ENCODE data around the gene CYB561D1. TPM values are rescaled to one million over a fixed set of nuclear protein-coding genes. Genes with fewer than 3 reads are reported as not detected.

CYB561D1 gene
- total and polyA plus RNA-seq, 2 of the 13 experiments (the other 11 are each of a cell fraction or from before 2014, with no cell fraction given), result 3.9 to 4.1 TPM

DNA sequence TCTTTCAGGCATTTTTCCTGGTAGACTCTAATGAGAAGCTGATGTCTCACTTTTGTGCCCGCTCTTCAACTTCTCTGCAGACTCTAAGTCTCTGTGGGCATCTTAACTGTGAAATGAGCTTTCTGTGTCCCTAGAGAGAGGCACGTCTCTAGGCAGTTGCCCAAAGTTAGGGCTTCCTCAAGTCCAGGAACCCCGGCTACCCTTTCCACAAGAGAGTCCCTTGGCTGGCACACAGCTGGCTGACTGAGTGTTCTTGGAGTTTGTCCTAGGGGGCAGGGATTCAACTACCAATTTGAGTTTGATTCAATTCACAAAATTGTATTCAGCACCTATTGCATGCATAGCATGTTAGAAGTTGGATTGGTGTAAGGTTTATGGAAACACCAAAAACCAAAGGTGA, 47.2 kb downstream of the CYB561D1 start (continued):
- TF ChIP-seq, protein P1, sequence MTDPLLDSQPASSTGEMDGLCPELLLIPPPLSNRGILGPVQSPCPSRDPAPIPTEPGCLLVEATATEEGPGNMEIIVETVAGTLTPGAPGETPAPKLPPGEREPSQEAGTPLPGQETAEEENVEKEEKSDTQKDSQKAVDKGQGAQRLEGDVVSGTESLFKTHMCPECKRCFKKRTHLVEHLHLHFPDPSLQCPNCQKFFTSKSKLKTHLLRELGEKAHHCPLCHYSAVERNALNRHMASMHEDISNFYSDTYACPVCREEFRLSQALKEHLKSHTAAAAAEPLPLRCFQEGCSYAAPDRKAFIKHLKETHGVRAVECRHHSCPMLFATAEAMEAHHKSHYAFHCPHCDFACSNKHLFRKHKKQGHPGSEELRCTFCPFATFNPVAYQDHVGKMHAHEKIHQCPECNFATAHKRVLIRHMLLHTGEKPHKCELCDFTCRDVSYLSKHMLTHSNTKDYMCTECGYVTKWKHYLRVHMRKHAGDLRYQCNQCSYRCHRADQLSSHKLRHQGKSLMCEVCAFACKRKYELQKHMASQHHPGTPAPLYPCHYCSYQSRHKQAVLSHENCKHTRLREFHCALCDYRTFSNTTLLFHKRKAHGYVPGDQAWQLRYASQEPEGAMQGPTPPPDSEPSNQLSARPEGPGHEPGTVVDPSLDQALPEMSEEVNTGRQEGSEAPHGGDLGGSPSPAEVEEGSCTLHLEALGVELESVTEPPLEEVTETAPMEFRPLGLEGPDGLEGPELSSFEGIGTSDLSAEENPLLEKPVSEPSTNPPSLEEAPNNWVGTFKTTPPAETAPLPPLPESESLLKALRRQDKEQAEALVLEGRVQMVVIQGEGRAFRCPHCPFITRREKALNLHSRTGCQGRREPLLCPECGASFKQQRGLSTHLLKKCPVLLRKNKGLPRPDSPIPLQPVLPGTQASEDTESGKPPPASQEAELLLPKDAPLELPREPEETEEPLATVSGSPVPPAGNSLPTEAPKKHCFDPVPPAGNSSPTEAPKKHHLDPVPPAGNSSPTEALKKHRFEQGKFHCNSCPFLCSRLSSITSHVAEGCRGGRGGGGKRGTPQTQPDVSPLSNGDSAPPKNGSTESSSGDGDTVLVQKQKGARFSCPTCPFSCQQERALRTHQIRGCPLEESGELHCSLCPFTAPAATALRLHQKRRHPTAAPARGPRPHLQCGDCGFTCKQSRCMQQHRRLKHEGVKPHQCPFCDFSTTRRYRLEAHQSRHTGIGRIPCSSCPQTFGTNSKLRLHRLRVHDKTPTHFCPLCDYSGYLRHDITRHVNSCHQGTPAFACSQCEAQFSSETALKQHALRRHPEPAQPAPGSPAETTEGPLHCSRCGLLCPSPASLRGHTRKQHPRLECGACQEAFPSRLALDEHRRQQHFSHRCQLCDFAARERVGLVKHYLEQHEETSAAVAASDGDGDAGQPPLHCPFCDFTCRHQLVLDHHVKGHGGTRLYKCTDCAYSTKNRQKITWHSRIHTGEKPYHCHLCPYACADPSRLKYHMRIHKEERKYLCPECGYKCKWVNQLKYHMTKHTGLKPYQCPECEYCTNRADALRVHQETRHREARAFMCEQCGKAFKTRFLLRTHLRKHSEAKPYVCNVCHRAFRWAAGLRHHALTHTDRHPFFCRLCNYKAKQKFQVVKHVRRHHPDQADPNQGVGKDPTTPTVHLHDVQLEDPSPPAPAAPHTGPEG (CRISPR knock-in tag; IDR thresholded peaks at IDR 0.05), result no peak
- TF ChIP-seq RBM39 (IDR thresholded peaks at IDR 0.05; ENCODE audit: low read depth, low read length, poor library complexity, severe bottlenecking), result no peak
- TF ChIP-seq ERF (CRISPR knock-in tag; IDR thresholded peaks at IDR 0.05), result no peak

DNA sequence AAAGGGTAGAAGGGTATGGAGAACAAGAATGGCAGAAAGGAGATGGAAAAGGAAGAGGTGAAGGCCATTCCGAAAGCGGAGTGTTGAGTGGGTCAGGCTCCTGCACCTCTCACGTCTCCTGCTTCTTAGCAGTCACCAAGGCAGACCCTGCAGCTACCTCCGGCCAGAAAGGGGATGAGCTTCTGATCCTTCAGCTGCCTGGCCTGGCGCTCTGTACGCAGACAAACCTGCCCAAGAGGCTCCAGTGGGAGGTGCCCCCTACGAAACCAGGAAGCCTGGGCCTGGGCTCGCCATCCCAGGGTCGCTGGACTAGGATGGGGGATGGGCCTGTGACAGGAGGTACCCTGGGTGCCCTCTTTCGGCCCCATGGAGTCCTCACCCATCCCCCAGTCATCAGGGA, 48.8 kb downstream of the CYB561D1 start:
- no peaks in the 10 kb centered on the region for H3K36me3 ChIP-seq (replicated peaks in 1 of 2; ENCODE audit: control insufficient read depth in 1 of 2, insufficient read depth in 2 of 2, low read length in 2 of 2)
- POLR2A ChIA-PET, result no interaction called here
- CTCF ChIA-PET (ENCODE audit: low intra/inter-chr PET ratio, low total read pairs), result no interaction called here
- H3K9ac ChIP-seq (ENCODE audit: insufficient read depth, low read depth, low read length), result no peak overlapping the region
- no peaks in the 10 kb centered on the region for H4K20me1 ChIP-seq (ENCODE audit: insufficient read depth, low read length)
- H3K4me2 ChIP-seq (ENCODE audit: low read depth, low read length), result no peak overlapping the region
- BruUV-seq (replicated peaks), result no TSS peak
- H3K27ac ChIP-seq (ENCODE audit: extremely low read length, insufficient read depth, low read length), result no peak overlapping the region
- no peak for DNase-seq (ENCODE audit: low spot score)
- no peaks in the 10 kb centered on the region for H3K9me3 ChIP-seq (ENCODE audit: low read length)
- peaks cover 50% of the 10 kb centered on the region for H3K4me1 ChIP-seq (ENCODE audit: insufficient read depth, low read length)
- FAIRE-seq, result no peak
- H2AFZ ChIP-seq (ENCODE audit: low read length), result no peak overlapping the region
- in situ Hi-C loops (cut with HindIII; ENCODE audit: extremely low pct_ligation_motif_present, low pct_unique_long_range_greater_than_20kb) (loop anchor here (10.0 kb wide), 1 partner anchor 172 kb away; the partner anchor contains the start of gene GSTM5), intact Hi-C loops (cut with micrococcal nuclease; ENCODE audit: unreplicated experiment) (loop anchor here (2.0 to 10.0 kb wide), 2 partner anchors 96 to 442 kb away; partner anchors contain the start of gene AHCYL1)
- 71% methylated on average over 5 of the region's 10 CpGs for WGBS (ENCODE audit: low lambda C conversion rate)
- ATAC-seq, result no peak
- H3K79me2 ChIP-seq (ENCODE audit: insufficient read depth, low read length), result peaks cover 11% of the 10 kb centered on the region
- peaks cover 7 to 19% of the 10 kb centered on the region in 2 experiments; a peak in 3 of 5 replicates for H3K27me3 ChIP-seq (ENCODE audit: control insufficient read depth in 1 of 2, insufficient read depth in 2 of 2, low read length in 2 of 2)
- no peak overlapping the region for H3K4me3 ChIP-seq (replicated peaks in 1 of 3; ENCODE audit: insufficient read depth in 1 of 3, low read depth in 2 of 3, low read length in 3 of 3)
- TF ChIP-seq MATR3 (CRISPR knock-in tag; IDR thresholded peaks at IDR 0.05), result no peak
- TF ChIP-seq ZMYM2 (CRISPR knock-in tag; IDR thresholded peaks at IDR 0.05), result no peak
- TF ChIP-seq, protein P2, sequence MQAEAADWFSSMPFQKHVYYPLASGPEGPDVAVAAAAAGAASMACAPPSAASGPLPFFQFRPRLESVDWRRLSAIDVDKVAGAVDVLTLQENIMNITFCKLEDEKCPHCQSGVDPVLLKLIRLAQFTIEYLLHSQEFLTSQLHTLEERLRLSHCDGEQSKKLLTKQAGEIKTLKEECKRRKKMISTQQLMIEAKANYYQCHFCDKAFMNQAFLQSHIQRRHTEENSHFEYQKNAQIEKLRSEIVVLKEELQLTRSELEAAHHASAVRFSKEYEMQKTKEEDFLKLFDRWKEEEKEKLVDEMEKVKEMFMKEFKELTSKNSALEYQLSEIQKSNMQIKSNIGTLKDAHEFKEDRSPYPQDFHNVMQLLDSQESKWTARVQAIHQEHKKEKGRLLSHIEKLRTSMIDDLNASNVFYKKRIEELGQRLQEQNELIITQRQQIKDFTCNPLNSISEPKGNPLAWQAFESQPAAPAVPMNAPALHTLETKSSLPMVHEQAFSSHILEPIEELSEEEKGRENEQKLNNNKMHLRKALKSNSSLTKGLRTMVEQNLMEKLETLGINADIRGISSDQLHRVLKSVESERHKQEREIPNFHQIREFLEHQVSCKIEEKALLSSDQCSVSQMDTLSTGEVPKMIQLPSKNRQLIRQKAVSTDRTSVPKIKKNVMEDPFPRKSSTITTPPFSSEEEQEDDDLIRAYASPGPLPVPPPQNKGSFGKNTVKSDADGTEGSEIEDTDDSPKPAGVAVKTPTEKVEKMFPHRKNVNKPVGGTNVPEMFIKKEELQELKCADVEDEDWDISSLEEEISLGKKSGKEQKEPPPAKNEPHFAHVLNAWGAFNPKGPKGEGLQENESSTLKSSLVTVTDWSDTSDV (CRISPR knock-in tag; IDR thresholded peaks at IDR 0.05), result no peak
- TF ChIP-seq, protein P3, sequence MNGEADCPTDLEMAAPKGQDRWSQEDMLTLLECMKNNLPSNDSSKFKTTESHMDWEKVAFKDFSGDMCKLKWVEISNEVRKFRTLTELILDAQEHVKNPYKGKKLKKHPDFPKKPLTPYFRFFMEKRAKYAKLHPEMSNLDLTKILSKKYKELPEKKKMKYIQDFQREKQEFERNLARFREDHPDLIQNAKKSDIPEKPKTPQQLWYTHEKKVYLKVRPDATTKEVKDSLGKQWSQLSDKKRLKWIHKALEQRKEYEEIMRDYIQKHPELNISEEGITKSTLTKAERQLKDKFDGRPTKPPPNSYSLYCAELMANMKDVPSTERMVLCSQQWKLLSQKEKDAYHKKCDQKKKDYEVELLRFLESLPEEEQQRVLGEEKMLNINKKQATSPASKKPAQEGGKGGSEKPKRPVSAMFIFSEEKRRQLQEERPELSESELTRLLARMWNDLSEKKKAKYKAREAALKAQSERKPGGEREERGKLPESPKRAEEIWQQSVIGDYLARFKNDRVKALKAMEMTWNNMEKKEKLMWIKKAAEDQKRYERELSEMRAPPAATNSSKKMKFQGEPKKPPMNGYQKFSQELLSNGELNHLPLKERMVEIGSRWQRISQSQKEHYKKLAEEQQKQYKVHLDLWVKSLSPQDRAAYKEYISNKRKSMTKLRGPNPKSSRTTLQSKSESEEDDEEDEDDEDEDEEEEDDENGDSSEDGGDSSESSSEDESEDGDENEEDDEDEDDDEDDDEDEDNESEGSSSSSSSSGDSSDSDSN (CRISPR knock-in tag; IDR thresholded peaks at IDR 0.05), result no peak
- no peak for TF ChIP-seq HNRNPUL1 (IDR thresholded peaks at IDR 0.05; ENCODE audit: low read depth, low read length)
- TF ChIP-seq MIER3 (CRISPR knock-in tag; IDR thresholded peaks at IDR 0.05; ENCODE audit: borderline replicate concordance), result no peak
- no peak for TF ChIP-seq ZNF737 (CRISPR knock-in tag; IDR thresholded peaks at IDR 0.05; ENCODE audit: borderline replicate concordance)
